ENCODE data around the gene MYL5.
"Not testable (repeated sequence)": the region's sequence is repeated elsewhere in the genome, so short reads cannot be mapped to it uniquely, and the experiment has no call there.

Gene MYL5

GRCh38 chr4:730511-730910 lies 56.2 kb downstream of the MYL5 start:
- DNase-seq: no peak

- not testable (repeated sequence) for DNase-seq
Observed at GRCh38 chr4:730946-731904, 56.9 kb downstream of the MYL5 start.

All from NCI-H510A (cell line).